Activated CD4-positive, alpha-beta T cell treated with anti-CD3 and anti-CD28 coated beads, Interleukin-2, amount 50 U/mL, for 1 hour (primary cell): Measurements from ENCODE around the gene PIP5K1A.
"Not testable (repeated sequence)": the region's sequence is repeated elsewhere in the genome, so short reads cannot be mapped to it uniquely, and the experiment has no call there.

Source experiments
- DNase-seq: peaks from one replicate; pipeline ENCODE4 v3.0.0-alpha.2; 2020

Gene PIP5K1A

DNA sequence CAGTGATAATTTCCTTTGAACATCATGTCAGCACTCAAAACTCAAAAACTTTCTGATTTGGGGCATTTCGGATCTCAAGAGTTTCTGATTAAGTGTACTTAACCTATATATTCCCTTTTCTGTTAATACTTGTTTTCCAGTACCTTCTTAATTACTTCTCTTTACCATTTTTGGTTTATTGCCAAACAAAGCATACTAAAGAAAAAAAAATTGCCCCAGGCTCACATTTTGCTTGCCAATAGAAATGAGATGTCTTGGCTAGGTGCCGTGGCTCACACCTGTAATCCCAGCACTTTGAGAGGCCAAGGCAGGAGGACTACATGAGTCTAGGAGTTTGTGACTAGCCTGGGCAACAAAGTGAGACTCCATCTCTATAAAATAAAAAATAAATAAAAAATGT lies 61.0 kb downstream of the PIP5K1A start:
- no peak for DNase-seq

DNA sequence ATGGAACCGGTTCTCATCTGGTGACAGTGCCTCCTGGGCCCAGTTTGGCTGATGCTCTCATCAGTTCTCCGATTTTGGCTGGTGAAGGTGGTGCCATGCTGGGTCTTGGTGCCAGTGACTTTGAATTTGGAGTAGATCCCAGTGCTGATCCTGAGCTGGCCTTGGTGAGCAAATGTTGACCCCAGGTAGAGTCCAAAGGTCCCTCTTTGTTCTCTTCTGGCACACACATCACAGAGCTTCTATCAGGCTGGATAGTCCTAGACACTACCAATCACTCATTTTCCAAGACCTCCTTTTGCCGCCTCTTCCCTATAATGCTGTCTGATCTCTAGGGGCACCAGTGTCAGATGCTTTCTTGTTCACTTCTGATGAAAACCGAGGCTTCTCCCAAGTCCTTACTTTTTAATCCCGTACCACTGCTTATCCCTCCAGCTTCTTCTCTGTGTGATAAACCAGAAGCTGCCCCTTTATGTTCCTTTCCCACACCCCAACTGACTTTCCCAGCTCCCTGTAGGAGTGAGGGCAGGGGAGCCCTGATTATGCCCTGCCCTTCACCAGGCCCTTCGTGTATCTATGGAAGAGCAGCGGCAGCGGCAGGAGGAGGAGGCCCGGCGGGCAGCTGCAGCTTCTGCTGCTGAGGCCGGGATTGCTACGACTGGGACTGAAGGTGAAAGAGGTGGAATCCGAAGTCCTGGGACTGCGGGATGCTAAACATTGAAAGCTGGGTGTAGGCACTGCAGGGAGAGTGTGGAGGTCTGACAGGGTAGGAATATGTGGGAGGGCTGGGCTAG lies 67.3 kb downstream of the PIP5K1A start:
- no peak for DNase-seq

DNA sequence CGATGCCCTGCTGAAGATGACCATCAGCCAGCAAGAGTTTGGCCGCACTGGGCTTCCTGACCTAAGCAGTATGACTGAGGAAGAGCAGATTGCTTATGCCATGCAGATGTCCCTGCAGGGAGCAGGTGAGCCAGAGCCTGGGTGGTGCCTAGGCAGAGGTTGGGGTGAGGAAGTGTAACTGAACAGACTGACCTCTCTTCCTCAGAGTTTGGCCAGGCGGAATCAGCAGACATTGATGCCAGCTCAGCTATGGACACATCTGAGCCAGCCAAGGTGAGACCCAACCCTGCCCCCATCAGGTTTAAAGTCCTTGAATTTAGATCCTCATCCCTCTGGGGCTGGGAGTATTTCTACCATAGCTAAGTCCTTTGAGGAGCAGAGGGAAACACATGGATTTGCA lies 68.0 kb downstream of the PIP5K1A start:
- no peak for DNase-seq

DNA sequence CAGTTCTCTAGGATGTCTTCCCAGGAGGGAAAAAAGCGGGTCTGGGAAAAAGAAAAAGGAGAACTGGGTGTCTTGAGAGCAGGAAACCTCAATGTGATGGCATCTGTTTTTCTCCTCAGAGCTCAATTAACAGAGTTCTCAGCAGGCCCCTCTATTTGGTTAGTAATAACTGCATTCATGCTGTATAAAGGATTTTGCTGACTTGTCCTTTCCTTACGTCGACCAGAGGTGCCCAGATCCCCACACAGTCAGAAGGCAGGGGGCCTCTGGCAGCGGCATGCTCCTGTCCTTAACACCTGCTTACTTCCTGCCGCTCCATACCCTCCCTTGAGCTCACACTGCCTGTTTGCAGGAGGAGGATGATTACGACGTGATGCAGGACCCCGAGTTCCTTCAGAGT lies 68.5 kb downstream of the PIP5K1A start:
- no peak for DNase-seq

DNA sequence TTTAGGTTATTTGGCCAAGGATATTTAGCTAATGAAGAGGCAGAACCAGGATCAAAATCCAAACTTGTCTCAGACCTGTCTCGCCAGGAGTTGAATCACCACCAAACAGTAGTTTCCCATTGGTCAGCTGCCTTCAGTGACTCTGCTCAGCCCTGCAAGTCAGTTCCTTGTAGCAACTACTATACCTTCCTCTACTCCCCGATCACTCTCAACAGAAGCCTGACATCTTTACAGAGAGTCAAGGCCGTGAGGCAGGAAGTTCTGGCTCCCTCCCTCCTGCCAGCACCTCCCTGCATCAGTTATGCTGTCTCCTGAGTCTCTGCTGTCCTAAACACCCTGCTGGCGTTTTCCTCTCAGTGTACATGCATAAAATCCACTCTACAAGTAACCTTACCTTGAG lies 69.4 kb downstream of the PIP5K1A start:
- no peak for DNase-seq

DNA sequence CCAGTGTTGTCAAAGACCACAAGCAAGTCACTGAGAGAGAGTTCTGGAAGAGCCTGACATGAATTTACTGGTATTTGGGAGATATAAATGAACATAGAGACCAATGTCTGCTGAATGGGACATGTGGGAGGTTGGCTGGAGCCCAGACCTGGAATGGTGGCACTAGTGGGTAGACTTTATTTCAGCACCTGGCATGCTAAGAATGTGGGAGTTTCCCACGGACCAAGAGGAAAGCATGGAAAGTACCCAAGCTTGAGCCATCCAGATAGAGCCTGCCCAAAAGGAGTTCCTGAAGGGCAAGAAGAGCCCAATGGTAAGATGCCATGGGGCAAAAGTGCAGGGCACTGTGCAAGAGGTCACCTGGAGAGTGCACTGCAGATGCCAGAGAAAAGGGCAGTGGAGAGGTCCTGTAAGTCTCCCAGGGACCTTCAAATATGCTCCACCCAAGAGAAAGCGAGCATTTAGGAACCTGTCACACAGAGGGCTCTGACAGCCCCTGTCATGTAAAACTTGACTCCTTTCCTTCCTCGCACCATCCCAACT lies 75.6 kb downstream of the PIP5K1A start:
- DNase-seq: no peak

DNA sequence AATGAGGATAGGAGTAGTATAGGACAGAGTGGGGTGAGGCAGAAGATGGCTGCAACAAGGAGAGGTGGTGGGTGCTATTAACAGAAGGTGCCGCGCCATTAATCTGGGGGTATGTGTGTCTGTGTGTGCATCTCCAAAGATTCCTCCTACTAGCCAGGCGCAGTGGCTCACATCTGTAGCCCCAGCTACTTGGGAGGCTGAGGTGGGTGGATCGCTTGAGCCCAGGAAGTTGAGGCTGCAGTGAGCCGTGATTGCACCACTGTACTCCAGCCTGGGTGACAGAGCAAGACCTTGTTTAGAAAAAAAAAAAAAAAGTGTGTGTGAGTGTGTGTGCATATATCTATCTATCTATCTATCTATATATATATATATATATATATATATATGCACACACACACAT lies 77.0 kb downstream of the PIP5K1A start:
- not testable (repeated sequence) for DNase-seq

DNA sequence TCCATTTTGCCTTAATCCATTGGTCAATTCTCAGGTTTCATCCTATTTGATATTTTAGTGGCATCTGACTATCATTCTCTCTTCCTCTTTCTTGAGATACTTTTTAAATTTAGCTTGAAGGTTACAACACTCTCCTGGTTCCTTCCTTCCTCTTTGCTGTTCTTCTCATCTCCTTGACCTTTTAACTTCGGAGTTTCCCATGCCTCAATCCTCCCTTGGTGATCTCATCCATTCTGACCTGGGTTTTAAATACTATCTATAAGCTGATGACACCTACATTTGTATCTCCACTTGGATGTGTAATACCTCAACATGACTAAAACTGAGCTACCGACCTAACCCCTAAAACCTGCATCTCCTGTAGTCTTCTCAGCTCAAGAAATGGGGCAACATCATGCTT lies 78.9 kb downstream of the PIP5K1A start:
- no peak for DNase-seq

DNA sequence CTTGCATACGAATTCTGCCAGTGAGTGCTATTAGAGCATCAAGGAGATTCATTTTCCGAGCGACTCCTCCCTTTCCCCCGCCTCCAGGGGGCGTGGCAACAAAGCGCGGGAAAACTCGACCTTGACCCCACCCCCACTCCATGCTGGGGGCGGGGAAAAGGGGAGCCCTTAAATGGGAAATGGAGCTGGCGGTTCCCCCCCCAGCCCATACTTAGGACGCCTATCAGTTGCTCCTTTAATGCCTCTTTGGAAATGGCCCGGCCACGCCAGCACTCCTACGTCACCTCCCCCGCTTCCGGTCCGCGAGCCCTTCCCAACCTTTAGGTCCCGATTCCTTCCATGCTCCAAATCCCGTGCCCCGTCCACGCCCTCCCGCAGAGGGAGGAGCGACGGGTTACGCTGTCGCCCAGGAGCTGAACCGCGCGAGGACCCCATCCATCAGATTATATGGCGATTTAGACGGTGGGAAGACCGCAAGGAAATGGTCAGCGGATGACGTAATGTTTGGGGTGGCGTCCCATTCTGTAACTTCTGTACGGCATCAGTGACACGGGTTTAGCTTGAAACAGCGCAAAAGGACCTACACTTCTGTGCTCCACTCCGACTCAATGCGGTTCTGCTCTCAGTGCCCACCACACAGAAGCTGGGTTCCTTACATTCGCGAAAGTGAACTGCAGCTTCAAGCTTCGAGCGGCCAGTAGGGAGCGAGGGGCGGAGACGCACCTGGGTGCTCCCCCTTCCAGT lies 83.0 kb downstream of the PIP5K1A start:
- DNase-seq: peak; percentile 94

DNA sequence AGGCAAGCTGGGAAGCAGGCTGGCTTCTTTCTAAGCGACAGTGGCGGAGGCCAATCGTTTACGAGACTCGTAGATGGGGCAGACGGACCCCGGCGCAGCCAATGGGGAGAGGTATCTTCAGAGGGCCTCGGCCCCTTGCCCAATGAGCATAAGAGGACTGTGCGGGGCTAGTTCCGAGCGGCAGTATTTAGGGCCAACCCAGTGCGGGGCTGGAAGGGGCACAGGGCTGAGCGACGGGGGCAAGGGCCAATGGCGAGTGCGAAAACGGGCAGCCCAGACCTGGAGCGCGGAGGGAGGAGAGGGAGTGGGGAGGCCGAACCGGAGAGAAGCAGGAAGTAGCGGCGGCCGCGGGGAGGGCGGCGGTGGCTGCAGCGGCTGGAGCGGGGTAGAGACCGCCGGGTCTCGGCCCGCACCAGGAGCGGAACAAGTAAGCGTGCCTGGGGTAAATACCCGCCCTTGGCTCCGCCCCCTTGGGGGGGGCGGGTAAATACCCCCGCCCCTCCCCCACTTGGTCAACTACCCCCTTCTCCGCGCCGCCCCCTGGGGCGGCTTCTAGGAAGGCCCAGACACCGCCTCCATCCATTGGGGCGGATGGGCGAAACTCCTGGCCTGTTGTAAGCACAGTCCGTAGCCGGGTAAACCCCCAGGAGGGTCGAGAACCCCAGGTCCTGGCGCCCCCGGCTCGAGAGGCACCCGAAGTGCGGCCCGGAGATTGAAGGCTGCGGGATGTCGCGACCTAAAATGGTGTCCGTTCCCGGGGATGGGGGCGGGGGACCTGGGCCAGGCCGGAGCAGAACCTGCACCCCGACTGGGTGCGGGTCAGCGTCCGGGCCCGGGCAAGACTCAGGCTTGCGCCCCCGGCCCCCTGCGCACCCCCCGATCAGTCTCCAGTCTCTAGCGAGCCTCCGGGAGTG lies 83.9 kb downstream of the PIP5K1A start, which contains the start of gene ZNF687:
TSS of gene ZNF687 (plus strand) at position 331 of the 914 bp plus-strand sequence. CDS start 3,993 bp downstream, outside the sequence.
- DNase-seq: peak; percentile 97

DNA sequence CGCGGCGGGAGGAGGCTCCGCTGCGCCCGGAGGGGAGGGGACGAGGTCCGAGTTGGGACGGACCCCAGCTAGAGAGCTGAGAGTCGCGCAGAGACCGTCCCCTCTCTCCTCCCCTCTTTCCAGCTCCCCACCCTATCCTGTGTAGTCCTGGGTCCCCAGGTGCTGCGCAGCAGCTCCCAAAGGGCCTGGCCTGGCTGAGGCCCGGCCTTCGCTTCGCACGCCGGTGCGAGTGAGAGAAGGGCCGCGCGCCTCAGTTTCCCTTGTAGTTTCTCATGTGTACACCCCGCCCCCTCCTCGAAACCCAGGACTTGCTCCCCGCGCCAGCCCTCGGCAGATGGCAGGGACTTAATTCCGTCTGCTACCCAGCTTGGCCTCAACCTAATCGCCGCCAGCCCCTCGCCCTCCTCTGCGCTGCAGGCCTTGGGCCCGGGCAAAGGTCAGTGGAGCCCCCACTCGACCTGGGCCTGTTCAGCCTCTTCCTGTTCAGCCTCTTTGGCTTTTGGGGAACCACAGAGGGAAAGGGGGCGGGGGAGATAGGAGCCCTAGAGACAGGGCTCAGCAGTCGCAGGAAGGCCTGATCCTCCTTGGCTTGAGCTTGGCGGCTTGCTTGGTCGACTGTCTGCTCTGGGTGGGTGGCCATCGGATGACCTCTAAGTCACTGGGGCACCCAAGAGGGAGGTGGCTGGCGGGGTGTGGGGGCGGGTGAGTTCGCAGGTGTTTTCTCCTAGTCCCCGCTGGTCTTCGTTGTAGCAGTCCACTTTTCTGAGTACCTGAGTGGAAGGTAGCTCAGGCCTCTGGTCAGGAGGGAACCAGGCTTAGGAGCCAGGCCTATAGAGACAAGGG lies 84.8 kb downstream of the PIP5K1A start:
- DNase-seq: peak; percentile 13

DNA sequence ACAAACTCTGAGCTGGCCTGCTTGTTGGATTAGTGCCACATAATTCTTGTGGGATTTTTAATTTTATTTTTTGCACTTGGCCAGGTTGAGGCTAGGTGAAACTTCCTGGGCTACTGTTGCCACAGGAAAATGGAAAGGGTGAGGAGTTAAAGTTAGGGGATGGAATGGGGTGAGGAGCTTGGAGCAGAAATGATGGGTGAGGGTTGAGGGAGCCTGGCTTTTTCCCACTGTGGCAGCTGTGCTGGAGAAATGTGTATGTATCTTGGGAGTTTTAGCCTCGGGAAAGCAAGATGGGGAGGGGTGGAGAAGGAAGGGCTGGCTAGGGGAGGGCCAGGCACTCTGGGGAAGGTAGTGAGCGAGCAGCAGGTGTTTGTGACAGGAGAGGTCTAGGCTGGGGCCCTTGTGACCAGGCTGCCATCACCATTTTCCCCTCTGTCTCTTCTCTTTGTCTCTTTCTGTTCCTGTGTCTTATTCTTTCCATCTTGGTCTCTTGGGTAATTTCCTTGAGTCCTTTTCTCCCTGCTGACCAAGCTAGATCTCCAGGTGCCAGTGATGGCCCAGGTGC lies 85.7 kb downstream of the PIP5K1A start:
- no peak for DNase-seq

DNA sequence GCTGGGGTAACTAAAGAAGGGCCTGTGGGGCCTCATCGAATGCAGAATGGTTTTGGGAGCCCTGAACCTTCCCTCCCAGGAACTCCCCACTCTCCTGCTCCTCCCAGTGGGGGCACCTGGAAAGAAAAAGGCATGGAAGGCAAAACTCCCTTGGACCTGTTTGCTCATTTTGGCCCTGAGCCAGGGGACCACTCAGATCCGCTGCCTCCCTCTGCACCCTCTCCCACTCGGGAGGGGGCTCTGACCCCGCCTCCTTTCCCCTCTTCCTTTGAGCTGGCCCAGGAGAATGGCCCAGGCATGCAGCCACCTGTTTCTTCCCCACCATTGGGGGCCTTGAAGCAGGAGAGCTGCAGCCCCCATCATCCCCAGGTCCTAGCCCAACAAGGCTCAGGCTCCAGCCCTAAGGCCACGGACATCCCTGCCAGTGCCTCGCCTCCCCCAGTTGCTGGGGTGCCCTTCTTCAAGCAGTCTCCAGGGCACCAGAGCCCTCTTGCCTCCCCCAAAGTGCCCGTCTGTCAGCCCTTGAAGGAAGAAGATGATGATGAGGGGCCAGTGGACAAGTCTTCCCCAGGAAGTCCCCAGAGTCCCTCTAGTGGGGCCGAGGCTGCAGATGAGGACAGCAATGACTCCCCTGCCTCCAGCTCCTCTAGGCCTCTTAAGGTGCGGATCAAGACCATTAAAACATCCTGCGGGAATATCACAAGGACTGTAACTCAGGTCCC lies 88.4 kb downstream of the PIP5K1A start:
- no peak for DNase-seq

DNA sequence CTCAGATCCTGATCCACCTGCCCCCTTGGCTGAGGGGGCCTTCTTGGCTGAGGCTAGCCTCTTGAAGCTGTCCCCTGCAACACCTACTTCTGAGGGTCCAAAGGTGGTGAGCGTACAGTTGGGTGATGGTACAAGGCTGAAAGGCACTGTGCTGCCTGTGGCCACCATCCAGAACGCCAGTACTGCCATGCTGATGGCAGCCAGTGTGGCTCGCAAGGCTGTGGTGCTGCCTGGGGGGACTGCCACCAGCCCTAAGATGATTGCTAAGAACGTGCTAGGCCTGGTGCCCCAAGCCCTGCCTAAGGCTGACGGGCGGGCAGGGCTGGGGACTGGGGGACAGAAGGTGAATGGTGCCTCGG lies 89.0 kb downstream of the PIP5K1A start:
- DNase-seq: no peak

DNA sequence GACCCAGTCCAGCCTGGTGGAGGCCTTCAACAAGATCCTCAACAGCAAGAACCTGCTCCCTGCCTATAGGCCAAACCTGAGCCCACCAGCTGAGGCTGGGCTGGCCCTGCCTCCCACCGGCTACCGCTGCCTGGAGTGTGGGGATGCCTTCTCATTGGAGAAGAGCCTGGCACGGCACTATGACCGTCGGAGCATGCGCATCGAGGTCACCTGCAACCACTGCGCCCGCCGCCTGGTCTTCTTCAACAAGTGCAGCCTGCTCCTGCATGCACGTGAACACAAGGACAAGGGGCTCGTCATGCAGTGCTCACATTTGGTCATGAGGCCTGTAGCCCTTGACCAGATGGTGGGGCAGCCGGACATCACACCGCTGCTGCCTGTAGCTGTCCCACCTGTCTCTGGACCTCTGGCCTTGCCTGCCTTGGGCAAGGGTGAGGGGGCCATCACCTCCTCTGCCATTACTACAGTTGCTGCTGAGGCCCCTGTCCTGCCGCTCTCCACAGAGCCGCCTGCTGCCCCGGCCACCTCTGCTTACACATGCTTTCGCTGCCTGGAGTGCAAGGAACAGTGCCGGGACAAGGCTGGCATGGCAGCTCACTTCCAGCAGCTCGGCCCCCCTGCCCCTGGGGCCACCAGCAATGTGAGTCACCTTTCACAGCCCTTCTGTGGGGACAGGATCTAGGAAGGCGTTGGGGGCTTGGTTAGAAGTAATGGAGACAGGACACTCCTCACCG lies 89.6 kb downstream of the PIP5K1A start:
- DNase-seq: no peak

DNA sequence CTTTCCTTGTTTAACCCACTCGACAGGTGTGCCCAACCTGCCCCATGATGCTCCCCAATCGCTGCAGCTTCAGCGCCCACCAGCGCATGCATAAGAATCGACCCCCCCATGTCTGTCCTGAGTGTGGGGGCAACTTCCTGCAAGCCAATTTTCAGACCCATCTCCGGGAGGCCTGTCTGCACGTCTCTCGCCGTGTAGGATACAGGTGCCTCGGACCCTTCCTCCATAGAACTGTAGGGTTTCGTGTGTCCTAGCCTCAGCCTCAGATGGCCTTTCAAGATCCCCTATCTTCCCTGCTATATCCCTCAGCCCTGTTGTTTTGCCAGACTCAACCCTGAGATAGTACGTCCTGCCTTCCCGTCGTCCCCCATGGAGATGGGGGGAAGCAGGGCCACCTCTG lies 90.2 kb downstream of the PIP5K1A start:
- no peak for DNase-seq

DNA sequence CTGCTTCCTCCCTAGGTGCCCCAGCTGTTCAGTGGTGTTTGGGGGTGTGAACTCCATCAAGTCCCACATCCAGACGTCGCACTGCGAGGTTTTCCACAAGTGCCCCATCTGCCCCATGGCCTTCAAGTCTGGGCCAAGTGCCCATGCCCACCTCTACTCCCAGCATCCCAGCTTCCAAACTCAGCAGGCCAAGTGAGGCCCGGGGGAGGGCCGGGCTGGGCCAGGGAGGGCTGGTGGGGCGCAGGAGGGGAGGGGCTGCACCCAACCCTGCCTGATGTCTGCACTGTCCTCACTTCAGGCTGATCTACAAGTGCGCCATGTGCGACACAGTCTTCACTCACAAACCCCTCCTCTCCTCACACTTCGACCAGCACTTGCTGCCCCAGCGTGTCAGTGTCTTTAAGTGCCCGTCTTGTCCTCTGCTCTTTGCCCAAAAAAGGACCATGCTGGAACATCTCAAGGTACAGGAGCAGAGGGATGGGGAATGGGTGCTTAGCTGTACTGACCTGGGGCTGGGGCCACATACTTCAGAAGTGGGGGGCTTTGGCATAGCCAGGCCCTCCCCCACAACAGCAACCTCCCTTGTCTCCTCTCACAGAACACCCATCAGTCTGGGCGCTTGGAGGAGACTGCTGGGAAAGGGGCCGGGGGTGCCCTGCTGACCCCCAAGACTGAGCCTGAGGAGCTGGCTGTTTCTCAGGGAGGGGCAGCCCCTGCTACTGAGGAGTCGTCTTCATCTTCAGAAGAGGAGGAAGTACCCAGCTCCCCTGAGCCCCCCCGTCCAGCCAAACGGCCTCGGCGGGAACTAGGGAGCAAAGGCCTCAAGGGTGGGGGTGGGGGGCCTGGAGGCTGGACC lies 91.0 kb downstream of the PIP5K1A start:
- DNase-seq: no peak

DNA sequence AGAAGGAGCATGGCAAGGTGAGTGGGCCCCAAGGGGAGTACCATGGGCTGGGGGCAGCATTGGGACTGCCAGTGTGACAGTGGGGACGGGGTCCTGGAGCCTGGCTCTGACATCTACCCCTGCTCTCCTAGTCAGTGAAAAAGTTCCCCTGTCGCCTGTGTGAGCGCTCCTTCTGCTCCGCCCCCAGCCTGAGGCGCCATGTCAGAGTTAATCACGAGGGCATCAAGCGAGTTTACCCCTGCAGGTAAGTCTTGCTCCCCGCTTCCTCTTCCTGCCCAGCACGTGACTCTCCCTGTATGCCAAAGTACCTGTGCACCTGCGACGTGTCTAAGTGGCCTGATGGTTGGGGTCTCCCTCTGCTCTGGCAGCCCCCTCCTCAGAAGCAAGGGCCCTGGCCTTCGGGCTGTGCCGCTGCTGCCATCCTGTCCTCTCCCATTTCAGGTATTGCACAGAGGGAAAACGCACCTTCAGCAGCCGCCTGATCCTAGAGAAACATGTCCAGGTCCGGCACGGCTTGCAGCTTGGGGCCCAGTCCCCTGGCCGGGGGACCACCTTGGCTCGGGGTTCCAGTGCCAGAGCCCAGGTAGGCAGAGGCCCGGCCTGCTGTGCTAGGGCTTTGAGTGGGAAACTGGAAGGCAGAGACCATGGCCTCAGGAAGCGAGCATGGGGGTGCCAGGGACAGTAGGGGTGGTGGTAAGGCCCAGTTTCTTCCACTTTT lies 91.8 kb downstream of the PIP5K1A start:
- DNase-seq: no peak
